Activated T-helper 1 cell treated with anti-CD3 and anti-CD28 coated beads, Interleukin-2, amount 50 U/mL, for 16 hours (primary cell): Measurements from ENCODE around the gene CFAP157.

Experiments
- DNase-seq, 2 donors: peaks; one replicate each; pipeline ENCODE4 v3.0.0-alpha.2; 2020; ENCODE audit warnings: low read depth in 1 of 2, low spot score in 1 of 2

Gene CFAP157

GRCh38 chr9:127714951-127715469, 8.2 kb downstream of the CFAP157 start:
- DNase-seq: no peak

GRCh38 chr9:127715470-127716337, 8.9 kb downstream of the CFAP157 start, which contains the start of the genes PTRH1 and TTC16:
TSS of gene PTRH1 (minus strand) at chr9:127715663. CDS start at chr9:127715639, 24 bp downstream.
TSS of gene TTC16 (plus strand) at chr9:127716079. CDS start at chr9:127716146, 67 bp downstream.
- peak; percentile 95 to 96 for DNase-seq

- no peak for DNase-seq
Observed at GRCh38 chr9:127716412-127716811, 9.6 kb downstream of the CFAP157 start.

- no peak for DNase-seq
Observed at GRCh38 chr9:127717766-127718165, 11.0 kb downstream of the CFAP157 start.

DNA sequence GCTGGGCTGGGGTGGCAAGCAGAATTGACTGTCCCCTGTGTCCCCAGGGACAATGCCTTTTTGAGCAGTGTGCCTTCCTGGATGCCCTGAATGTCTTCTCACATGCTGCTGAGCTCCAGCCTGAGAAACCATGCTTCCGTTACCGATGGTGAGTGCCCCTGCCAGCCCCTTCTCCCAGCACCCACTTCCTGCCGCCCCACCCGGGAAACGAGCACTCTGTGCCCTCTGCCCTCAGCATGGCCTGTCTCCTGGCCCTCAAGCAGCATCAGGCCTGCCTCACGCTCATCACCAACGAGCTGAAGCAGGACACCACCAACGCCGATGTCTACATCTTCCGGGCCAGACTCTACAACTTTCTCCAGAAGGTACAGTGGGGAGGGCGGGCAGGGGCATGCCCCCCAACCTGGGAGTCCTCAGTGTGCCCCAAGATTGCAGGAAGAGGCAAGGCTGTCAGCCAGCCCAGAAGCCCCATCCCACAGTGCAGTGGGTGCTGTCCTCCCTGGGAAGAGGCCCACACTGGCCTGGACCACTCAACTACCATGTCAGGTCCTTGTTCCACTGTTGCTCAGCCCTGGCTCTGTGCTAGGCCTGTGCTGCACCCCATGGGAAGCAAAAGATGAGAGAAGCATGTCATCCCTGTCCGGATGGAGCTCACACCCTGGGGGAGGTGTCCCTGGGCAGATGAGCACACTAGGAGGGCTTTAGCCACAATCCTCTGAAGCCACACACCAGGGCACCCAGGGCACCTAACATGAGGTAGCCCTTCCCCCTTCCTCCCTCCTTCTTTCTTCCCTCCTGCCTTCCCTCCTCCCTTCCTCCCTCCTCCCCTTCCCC, 13.5 kb downstream of the CFAP157 start:
- no peak for DNase-seq

GRCh38 chr9:127720865-127721227, 14.1 kb downstream of the CFAP157 start:
- no peak for DNase-seq

DNA sequence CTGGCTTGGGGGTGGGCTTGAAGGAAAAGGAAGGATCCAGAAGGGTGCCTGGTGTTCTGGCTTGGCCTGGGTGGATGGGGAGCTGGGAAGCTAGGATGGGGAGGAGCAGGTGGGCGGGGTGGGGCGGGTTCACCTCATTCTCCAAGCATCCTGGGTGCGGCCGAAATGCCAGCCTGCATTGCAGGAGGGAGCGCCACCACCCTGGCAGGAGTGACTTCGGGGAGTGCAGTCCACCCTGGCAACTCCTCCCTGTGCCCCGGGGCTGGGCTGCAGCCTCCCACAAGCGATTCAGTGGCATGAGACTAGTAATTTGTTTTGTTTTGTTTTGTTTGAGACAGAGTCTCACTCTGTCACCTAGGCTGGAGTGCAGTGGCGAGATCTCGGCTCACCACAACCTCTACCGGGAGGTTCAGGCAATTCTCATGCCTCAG, 14.6 kb downstream of the CFAP157 start:
- DNase-seq: no peak

- no peak for DNase-seq
Observed at GRCh38 chr9:127722055-127722745, 15.4 kb downstream of the CFAP157 start.

- DNase-seq: no peak
Observed at GRCh38 chr9:127723013-127723412, 16.2 kb downstream of the CFAP157 start.

- DNase-seq: no peak
Observed at GRCh38 chr9:127723444-127723843, 16.7 kb downstream of the CFAP157 start.

DNA sequence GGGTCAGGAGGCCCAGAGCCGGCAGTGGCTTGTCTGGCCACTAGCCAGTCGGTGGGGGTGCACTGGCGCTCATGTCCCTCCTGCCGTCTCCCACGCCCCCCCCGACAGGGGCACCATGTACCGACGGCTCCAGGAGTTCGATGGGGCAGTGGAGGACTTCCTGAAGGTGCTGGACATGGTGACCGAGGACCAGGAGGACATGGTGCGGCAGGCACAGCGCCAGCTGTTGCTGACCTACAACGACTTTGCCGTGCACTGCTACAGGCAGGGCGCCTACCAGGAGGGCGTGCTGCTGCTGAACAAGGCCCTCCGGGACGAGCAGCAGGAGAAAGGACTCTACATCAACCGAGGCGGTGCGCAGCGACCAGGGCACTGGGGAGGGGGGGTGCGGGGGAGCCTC, 17.2 kb downstream of the CFAP157 start:
- no peak for DNase-seq

DNA sequence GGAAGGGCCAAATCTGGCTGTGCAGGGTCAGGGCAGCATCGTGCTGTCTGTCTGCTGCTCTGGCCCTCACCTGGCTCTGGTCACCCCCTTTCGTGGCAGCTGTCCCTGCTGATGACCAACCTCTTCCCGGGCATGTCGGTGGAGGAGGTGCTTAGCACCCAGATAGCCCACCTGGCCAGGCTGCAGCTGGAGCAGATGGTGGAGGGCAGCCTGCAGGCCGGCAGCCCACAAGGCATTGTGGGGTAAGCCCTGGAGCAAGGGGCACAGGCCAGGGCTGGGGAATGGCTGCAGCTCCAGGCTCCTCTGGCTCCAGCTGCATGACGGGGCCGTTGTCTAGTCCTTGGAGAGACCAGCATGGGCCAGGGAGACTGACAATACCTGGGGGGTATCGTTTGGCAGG, 20.1 kb downstream of the CFAP157 start:
- DNase-seq: no peak

DNA sequence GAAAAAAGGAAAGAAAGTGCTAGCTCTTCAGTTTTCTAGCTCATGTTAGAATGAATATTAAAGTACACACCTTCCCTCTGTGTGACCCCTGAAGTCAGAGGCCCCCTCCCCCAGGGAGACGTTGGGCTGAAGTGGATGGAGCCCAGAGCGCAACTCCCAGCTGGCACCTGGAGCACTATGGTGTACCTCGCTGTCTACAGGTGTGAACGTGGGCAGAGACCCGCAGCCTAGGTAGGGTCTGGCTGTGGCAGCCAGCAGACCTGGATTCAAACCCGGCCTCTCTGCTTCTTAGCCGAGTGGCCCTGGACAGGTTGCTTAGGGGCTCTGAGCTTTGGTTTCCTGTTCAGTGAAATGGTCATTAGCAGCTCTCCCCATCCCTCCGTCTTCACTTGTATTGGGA, 22.0 kb downstream of the CFAP157 start:
- DNase-seq: no peak

- no peak for DNase-seq
Observed at GRCh38 chr9:127729522-127730256, 22.9 kb downstream of the CFAP157 start.

- no peak for DNase-seq
Observed at GRCh38 chr9:127730262-127730661, 23.5 kb downstream of the CFAP157 start.

DNA sequence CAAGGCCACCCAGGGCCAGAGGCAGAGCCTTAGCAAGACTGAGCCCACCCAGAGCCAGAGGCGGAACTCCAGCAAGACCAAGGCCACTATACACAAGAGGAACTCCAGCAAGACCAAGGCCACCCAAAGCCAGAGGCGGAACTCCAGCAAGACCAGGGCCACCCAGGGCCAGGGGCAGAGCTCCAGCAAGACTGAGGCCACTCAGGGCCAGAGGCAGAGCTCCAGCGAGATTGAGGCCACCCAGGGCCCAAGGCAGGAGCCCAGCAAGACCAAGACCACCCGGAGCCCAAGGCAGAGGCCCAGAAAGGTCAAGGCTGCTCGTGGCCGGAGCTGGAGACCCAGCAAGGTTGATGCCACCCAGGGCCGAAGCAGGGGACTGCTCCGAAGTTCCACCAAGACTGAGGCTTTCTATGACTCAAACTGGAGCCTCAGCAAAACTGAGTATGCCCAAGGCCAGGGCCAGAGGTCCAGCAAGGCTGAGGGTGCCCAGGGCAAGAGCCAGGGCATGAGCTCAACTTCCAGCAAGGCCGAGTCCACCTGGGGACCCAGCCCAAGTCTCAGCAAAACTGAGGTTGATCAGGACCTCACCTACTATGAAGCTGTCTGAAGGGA, 24.1 kb downstream of the CFAP157 start:
- no peak for DNase-seq

GRCh38 chr9:127731938-127732337, 25.1 kb downstream of the CFAP157 start:
- no peak for DNase-seq

DNA sequence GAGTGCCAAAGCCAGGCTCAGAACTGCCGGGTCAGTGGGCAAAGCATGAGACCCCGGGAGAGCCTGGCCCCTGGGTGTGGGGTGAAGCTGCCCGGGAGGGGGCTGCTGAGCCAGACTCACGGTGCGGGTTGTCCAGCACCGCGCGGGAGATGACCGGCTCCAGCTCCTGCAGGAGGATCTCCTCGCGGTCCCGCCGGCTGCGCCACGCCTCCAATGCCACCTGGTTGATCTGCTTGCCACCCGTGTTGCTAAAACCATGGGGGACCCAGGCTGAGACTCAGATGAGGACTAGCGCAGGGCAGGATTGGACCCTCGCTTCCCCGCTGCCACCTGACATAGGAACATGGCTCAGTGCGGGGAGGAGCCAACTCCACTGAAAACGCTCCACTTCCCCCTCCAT, 25.7 kb downstream of the CFAP157 start:
- no peak for DNase-seq

DNA sequence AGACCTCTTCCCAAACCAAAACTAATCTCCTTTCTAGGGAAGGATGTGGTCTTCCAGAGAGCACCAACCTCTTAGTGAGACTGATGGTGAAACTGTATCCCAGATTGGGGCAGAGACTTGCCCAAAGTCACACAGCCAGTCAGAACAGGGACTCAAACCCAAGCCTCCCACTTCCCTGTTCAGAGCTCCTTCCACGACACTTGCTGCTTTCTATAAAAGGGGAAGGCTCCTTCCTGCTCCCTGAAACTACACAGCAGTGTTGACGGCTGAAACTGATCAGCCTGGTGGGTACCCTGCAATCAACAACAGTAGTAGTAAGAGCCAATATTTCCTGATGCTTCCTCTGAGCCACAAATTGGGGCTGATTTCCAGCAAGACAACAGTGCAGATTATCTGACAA, 26.8 kb downstream of the CFAP157 start:
- no peak for DNase-seq

DNA sequence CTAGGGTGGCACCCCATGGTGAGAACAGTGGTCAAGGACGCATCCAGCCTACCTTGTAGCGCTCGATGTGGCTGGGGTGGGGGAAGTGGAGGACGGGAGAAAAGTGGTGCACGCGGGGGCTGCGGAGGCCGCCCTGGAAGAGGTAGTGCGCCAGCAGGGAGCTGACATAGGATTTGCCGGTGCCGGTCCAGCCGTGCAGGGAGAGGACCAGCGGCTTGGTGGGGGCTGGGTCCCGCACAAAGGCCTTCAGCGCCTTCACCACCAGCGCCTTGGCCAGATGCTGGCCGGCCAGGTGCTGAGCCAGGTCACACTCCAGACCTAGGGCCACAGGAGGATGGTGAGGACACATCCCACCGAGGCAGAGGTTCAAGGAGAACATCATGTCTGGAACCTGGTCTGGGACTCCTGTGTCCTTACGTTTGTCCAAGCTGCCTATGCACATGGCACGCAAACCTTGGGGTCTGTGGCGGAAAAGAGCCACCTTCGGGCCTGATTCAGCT, 27.5 kb downstream of the CFAP157 start:
- DNase-seq: no peak
